Skeletal muscle satellite cell (primary cell): ENCODE measurements around the gene DECR2.
A peak's percentile ranks its signal among the peaks of the same experiment; 100 is the strongest.
"Not testable (repeated sequence)": the region's sequence is repeated elsewhere in the genome, so short reads cannot be mapped to it uniquely, and the experiment has no call there.

ENCODE experiments used
- H3K27me3 ChIP-seq: 2 replicates; pipeline ENCODE4 v1.7.0; 2013; ENCODE audit warnings: low read length; ENCODE audit not compliant: control insufficient read depth, insufficient read depth
- H3K36me3 ChIP-seq: 2 replicates; pipeline ENCODE4 v1.7.0; 2013; ENCODE audit warnings: mild to moderate bottlenecking, control low read depth, low read length; ENCODE audit not compliant: insufficient read depth
- H3K4me1 ChIP-seq: 2 replicates; pipeline ENCODE4 v1.7.0; 2013; ENCODE audit warnings: low read length; ENCODE audit not compliant: control insufficient read depth, insufficient read depth
- H3K4me2 ChIP-seq: 2 replicates; pipeline ENCODE4 v1.7.0; 2013; ENCODE audit warnings: mild to moderate bottlenecking, low read length
- H3K4me3 ChIP-seq: 2 replicates; pipeline ENCODE4 v1.7.0; 2013; ENCODE audit warnings: low read length
- H3K9ac ChIP-seq: 2 replicates; pipeline ENCODE4 v1.7.0; 2013; ENCODE audit warnings: mild to moderate bottlenecking, low read depth, low read length, moderate library complexity
- H3K9me3 ChIP-seq: replicated peaks from 2 replicates; pipeline ENCODE4 v1.7.0; 2013; ENCODE audit warnings: mild to moderate bottlenecking, control low read depth, low read length

Gene DECR2

DNA sequence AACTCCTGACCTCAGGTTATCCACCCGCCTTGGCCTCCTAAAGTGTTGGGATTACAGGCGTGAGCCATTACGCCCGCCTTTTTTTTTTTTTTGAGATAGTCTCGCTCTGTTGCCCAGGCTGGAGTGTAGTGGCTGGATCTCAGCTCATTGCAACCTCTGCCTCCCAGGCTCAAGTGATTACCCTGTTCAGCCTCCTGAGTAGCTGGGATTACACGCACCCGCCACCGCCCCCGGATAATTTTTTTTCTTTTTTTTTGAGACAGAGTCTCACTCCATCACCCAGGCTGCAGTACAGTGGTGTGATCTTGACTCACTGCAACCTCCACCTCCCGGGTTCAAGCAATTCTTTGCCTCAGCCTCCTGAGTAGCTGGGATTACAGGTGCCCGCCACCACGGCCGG lies 20.5 kb downstream of the DECR2 start:
- not testable (repeated sequence) for H3K27me3 ChIP-seq, H3K9ac ChIP-seq, H3K9me3 ChIP-seq, H3K4me3 ChIP-seq, H3K4me2 ChIP-seq, H3K36me3 ChIP-seq
- H3K4me1 ChIP-seq = peaks cover 25% of the 10 kb centered on the region

DNA sequence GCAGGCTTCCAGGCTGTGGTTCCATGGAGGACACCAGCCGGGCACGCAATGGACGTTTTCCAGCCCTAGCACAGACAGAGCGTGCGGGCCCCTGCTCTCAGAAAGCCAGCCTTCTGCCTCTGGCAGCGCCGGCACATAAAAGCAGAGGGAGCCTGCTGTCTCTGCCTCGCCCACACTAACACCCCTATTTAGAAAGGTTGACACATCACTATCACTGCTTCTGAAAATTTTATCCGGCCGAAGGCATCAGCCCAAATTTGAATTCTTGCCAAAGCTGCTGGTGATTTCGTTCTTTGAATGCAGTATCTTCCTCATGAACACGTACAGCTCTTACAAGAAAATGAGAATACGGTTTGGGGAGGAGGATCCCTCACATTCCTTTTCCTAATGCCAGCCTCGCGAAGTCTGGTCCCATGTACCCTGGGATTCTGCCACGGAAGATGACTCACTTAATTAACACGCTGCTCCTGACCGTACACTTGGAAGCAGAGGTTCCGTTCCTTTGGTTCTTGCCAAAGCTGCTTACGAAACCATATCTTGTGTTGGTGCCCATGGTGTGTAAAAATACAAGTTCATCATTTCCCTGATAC lies 22.4 kb downstream of the DECR2 start:
- Histone ChIP-seq H3K27me3 (no peaks in the 10 kb centered on the region), H3K9ac (peak overlapping the region; percentile 79), H3K36me3 (peaks cover 4% of the 10 kb centered on the region), H3K4me3 (peak overlapping the region; percentile 88), H3K9me3 (no peaks in the 10 kb centered on the region), H3K4me1 (peaks cover 39% of the 10 kb centered on the region), H3K4me2 (peak overlapping the region; percentile 85)

DNA sequence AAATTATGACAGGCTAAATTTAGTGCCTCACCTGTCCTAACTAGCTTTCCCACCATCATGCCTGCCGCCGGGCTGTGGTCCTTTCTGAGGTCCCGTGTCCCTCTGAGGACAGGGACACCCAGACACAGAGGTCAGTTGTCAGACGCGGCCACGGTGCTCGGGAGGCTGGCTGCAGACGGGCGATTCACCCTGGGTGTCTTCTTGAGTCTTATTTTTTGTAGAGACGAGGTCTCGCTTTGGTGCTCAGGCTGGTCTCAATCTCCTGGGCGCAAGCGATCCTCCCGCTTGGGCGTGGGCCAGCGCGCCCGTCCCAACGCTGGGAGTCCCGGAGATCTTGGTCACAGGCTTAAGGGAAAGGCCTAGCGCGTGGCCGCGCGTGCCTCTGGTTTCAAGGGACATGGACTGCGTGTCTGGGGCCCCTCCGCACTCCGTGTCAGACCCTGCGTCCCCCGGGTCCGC lies 23.0 kb downstream of the DECR2 start:
- H3K9me3 ChIP-seq = no peaks in the 10 kb centered on the region
- H3K4me1 ChIP-seq = peaks cover 39% of the 10 kb centered on the region
- no peaks in the 10 kb centered on the region for H3K27me3 ChIP-seq
- H3K4me2 ChIP-seq = peak overlapping the region; percentile 85
- peak overlapping the region; percentile 74 for H3K9ac ChIP-seq
- peak overlapping the region; percentile 88 for H3K4me3 ChIP-seq
- peaks cover 4% of the 10 kb centered on the region for H3K36me3 ChIP-seq

DNA sequence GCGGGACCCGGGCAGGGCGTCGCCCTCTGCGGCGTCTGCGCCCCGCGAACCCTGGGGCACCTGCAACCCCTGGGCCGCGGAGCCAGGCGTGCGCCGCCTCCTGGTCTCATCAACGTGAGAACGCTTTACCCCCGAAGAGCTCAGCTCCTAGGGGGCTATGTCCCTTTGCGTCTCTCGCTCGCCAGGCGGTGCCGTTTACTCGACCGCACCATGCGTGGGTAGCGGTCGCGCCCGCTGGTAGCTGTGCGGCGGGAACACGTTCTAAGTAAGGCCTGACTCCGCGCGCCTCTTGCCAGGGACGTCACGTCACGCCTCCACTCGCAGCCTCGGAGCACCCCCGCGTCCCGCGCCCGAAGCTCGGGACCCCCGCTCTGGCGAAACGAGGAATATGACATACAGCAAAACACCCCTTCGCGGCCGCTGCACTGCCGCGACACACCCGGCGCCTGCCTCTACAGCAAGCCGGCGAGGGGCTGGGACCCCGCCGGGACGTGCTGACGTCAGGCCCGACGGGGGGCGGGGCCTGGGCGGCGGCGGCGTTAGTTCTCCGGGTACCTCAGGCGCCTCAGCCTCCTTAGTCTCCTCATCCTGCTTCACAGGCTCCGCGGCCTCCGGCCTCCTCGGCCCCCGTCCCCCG lies 23.5 kb downstream of the DECR2 start, which contains the start of gene RAB11FIP3:
TSS of gene RAB11FIP3 (plus strand) at position 568 of the 637 bp plus-strand sequence. CDS start 358 bp downstream, outside the sequence.
- Histone ChIP-seq H3K36me3 (peaks cover 4% of the 10 kb centered on the region), H3K9me3 (no peaks in the 10 kb centered on the region), H3K4me2 (peak within 1 kb of the TSS; percentile 85), H3K4me1 (peaks cover 39% of the 10 kb centered on the region), H3K4me3 (peak within 1 kb of the TSS; percentile 88), H3K27me3 (no peaks in the 10 kb centered on the region), H3K9ac (peak within 1 kb of the TSS; percentile 74)

DNA sequence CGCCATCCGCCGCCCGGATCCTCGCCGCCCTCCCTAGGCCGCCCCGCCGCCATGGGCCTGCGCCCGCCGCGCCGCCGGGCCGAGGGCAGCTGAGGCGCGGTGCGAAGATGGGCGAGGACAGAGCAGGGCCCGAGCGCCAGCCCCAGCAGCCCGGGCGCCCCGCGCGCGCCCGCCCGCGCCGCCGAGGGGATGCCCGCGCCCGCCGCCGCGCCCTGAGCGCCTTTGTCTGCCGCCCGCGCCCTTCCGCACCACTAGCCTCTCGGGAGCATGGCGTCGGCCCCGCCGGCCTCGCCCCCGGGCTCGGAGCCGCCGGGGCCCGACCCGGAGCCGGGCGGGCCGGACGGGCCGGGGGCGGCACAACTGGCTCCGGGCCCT lies 24.0 kb downstream of the DECR2 start:
- Histone ChIP-seq H3K4me2 (peak overlapping the region; percentile 85), H3K36me3 (peaks cover 7% of the 10 kb centered on the region), H3K4me3 (peak overlapping the region; percentile 88), H3K27me3 (no peaks in the 10 kb centered on the region), H3K4me1 (peaks cover 39% of the 10 kb centered on the region), H3K9ac (peak overlapping the region; percentile 74), H3K9me3 (no peaks in the 10 kb centered on the region)

DNA sequence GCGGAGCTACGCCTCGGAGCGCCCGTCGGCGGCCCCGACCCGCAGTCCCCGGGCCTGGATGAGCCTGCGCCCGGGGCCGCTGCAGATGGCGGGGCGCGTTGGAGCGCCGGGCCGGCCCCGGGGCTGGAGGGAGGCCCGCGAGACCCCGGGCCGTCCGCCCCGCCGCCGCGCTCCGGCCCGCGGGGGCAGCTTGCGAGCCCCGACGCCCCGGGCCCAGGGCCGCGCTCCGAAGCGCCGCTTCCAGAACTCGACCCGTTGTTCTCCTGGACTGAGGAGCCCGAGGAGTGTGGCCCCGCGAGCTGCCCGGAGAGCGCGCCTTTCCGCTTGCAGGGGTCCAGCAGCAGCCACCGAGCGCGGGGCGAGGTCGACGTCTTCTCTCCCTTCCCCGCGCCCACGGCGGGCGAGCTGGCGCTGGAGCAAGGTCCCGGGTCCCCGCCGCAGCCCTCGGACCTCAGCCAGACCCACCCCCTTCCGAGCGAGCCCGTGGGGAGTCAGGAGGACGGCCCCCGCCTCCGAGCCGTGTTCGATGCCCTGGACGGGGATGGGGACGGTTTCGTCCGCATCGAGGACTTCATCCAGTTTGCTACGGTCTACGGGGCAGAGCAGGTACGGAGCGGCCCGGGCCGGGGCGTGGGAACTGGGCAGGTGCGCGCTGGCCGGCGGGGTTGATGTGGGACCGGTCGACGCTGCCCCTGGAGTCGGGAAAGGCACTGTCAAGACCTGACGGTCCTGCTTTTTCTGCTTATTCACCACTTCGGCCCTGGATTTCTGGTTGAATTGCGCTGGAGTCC lies 24.6 kb downstream of the DECR2 start:
- Histone ChIP-seq H3K9me3 (no peaks in the 10 kb centered on the region), H3K9ac (peak overlapping the region; percentile 74), H3K4me2 (peak overlapping the region; percentile 85), H3K4me1 (peaks cover 39% of the 10 kb centered on the region), H3K36me3 (peaks cover 7% of the 10 kb centered on the region), H3K4me3 (peak overlapping the region; percentile 88), H3K27me3 (no peaks in the 10 kb centered on the region)

DNA sequence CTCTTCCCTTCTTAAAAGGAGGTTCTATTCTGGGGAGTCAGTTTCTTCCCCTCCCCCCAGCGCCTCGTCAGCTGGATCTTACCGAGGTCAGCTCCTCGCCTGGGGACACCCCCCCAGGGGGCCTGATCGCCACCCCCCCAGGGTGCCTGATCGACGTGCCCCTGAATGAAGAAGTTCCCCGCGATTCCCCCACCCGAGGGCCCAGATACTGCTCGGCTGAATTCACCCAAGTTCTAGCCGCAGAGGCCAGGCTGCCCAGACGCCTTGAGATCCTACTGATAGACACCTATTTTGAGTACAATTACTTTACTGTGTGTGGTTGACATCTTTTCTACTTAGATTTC lies 25.2 kb downstream of the DECR2 start:
- Histone ChIP-seq H3K4me3 (peak overlapping the region; percentile 88), H3K9me3 (no peaks in the 10 kb centered on the region), H3K27me3 (no peaks in the 10 kb centered on the region), H3K4me1 (peaks cover 39% of the 10 kb centered on the region), H3K4me2 (peak overlapping the region; percentile 85), H3K36me3 (peaks cover 7% of the 10 kb centered on the region), H3K9ac (peak overlapping the region; percentile 74)

DNA sequence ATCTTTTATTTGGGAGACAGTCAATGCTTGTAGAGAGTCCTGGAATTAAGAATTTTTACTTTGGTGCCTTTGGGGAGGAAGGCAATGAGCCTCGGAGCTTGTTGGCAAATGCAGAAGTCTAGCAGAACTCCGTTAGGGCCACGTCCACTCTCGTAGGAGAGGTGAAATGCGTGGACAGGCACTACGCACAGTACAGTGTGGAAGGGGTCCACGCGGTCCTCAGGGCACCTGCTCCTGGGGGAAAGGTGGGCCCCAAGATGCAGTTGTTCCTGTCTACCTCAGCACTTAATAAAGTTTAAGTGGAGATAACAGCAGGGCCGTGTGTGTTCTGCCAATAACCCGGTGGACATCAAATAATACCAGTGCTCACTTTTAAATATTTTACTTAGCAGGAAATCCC lies 25.6 kb downstream of the DECR2 start:
- Histone ChIP-seq H3K9me3 (no peaks in the 10 kb centered on the region), H3K36me3 (peaks cover 7% of the 10 kb centered on the region), H3K4me2 (peak overlapping the region; percentile 85), H3K4me1 (peaks cover 39% of the 10 kb centered on the region), H3K9ac (peak overlapping the region; percentile 74), H3K27me3 (no peaks in the 10 kb centered on the region), H3K4me3 (peak overlapping the region; percentile 88)

DNA sequence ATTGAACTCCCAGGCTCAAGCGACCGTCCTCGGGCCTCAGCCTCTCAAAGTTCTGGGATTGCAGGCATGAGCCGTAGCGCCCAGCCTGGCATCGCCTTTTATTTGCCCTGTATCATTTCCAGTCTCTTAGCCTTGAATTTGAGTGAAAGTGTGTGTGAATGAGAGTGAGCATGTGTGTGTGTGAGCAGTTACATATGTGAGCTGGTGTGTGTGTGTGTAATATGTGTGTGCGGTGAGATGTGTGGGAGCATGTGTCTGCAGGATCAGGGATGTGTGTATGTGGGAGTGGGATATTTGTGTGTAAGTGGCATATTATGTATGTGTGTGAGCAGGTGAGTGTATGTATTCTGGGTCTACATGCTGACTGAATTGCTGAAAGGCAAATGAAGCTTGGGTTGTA lies 29.2 kb downstream of the DECR2 start:
- Histone ChIP-seq H3K27me3 (no peaks in the 10 kb centered on the region), H3K4me1 (peaks cover 17% of the 10 kb centered on the region), H3K4me2 (no peak overlapping the region), H3K9me3 (no peaks in the 10 kb centered on the region), H3K9ac (no peak overlapping the region), H3K36me3 (peaks cover 10% of the 10 kb centered on the region), H3K4me3 (no peak overlapping the region)

DNA sequence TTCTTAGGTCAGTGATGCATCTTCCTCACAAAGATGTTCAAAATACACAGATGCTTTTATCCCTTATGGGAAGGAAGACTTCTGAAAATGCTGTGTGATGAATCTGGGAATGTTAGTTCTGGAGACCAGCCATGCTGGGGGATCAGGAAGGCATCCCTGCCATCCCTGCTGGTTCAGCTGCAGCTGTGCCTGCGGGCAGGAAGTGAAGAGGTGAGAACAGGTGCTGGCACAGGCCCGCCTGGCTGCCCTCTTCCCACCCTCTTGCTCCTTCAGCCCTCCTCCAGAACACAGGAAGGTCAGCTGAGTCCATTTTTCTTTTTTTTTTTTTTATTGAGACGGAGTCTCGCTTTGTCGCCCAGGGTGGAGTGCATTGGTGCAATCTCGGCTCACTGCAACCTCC lies 38.9 kb downstream of the DECR2 start:
- H3K4me3 ChIP-seq = no peak overlapping the region
- H3K27me3 ChIP-seq = no peaks in the 10 kb centered on the region
- H3K36me3 ChIP-seq = no peaks in the 10 kb centered on the region
- H3K9ac ChIP-seq = no peak overlapping the region
- peak overlapping the region; percentile 19 for H3K4me2 ChIP-seq
- H3K9me3 ChIP-seq = no peaks in the 10 kb centered on the region
- peaks cover 25% of the 10 kb centered on the region for H3K4me1 ChIP-seq

DNA sequence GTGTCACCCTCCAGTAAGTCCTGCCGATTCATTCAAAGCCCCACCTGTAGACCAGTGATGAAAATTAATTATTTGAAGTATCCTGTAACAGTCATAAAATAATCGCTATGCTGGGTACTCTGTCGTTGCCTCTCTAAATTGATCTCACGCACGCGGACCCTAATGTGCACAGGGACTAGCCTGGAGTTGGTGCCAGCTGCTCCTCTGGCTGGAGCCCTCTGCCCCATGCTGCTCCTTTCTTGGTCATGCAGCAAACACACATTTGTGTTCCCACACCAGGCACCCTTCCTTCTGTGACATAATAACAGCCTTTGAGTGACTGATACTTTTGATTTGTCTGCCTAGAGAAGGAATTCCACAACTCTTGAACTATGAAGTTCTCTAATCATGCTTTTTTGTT lies 39.8 kb downstream of the DECR2 start:
- Histone ChIP-seq H3K4me2 (no peak overlapping the region), H3K4me3 (no peak overlapping the region), H3K27me3 (no peaks in the 10 kb centered on the region), H3K9ac (no peak overlapping the region), H3K4me1 (peaks cover 19% of the 10 kb centered on the region), H3K9me3 (no peaks in the 10 kb centered on the region), H3K36me3 (no peaks in the 10 kb centered on the region)
